ENCODE measurements around the gene POLR2L. TPM values are rescaled to one million over a fixed set of nuclear protein-coding genes. Genes with fewer than 3 reads are reported as not detected.

Gene POLR2L
- total and polyA plus RNA-seq, 7 donors, result 34.9 to 198 (median 75.3) TPM

- intact Hi-C loops (cut with DNase I), result no loop called here
- no peak for DNase-seq
- no peak for TF ChIP-seq POLR2AphosphoS5 (IDR thresholded peaks at IDR 0.05)
- no peak for TF ChIP-seq CTCF (IDR thresholded peaks at IDR 0.05)
- TF ChIP-seq EP300 (IDR thresholded peaks at IDR 0.05), result no peak
- no peak for TF ChIP-seq POLR2A (IDR thresholded peaks at IDR 0.05)
- H3K27me3 ChIP-seq, result no peaks in the 10 kb centered on the region
- WGBS, 2 donors, result 90 to 94% methylated on average over 6 of the region's 6 CpGs
- H3K9me3 ChIP-seq, result no peaks in the 10 kb centered on the region
- peaks cover 0 to 26% (median 24%) of the 10 kb centered on the region in 4 donors for H3K4me1 ChIP-seq
- H3K27ac ChIP-seq, result no peak overlapping the region
- H3K4me3 ChIP-seq, result no peak overlapping the region
- peaks cover 22 to 39% (median 24%) of the 10 kb centered on the region in 4 donors for H3K36me3 ChIP-seq
Measured at GRCh38 chr11:813072-813455, 29.3 kb downstream of the POLR2L start.

- TF ChIP-seq POLR2A (IDR thresholded peaks at IDR 0.05) (no peak), POLR2AphosphoS5 (IDR thresholded peaks at IDR 0.05) (no peak), CTCF (IDR thresholded peaks at IDR 0.05) (no peak), EP300 (IDR thresholded peaks at IDR 0.05) (no peak)
- H3K4me1 ChIP-seq, result peaks cover 0 to 28% (median 26%) of the 10 kb centered on the region in 4 donors
- no peak overlapping the region for H3K27ac ChIP-seq
Measured at GRCh38 chr11:812390-812789, 29.9 kb downstream of the POLR2L start.

GRCh38 chr11:811446-812245 lies 30.7 kb downstream of the POLR2L start:
- intact Hi-C loops (cut with DNase I), result no loop called here
- peaks cover 22 to 39% (median 24%) of the 10 kb centered on the region in 4 donors for H3K36me3 ChIP-seq
- TF ChIP-seq POLR2AphosphoS5 (IDR thresholded peaks at IDR 0.05) (no peak), CTCF (IDR thresholded peaks at IDR 0.05) (no peak), EP300 (IDR thresholded peaks at IDR 0.05) (no peak), POLR2A (IDR thresholded peaks at IDR 0.05) (no peak)

More at GRCh38 chr11:812390-812789, 29.9 kb downstream of the POLR2L start:
- intact Hi-C loops (cut with DNase I), result no loop called here
- 76 to 82% methylated on average over 3 of the region's 3 CpGs for WGBS, 2 donors
- DNase-seq, result no peak
- peaks cover 22 to 39% (median 24%) of the 10 kb centered on the region in 4 donors for H3K36me3 ChIP-seq
- H3K27me3 ChIP-seq, result no peaks in the 10 kb centered on the region
- no peaks in the 10 kb centered on the region for H3K9me3 ChIP-seq
- H3K4me3 ChIP-seq, result no peak overlapping the region

GRCh38 chr11:810040-810567 lies 32.2 kb downstream of the POLR2L start:
- 0% methylated on average over 55 of the region's 55 CpGs for WGBS, 2 donors
- intact Hi-C loops (cut with DNase I), result no loop called here
- Histone ChIP-seq H3K36me3 (peaks cover 22 to 39% (median 24%) of the 10 kb centered on the region in 4 donors), H3K4me1 (peaks cover 0 to 34% (median 29%) of the 10 kb centered on the region in 4 donors), H3K27me3 (no peaks in the 10 kb centered on the region), H3K4me3 (peak overlapping the region; percentile 73 to 99 (median 93)), H3K9me3 (no peaks in the 10 kb centered on the region), H3K27ac (peak overlapping the region; percentile 91 to 97 (median 94))
- TF ChIP-seq CTCF (IDR thresholded peaks at IDR 0.05), result no peak
- no peak for TF ChIP-seq EP300 (IDR thresholded peaks at IDR 0.05)
- no peak for TF ChIP-seq POLR2AphosphoS5 (IDR thresholded peaks at IDR 0.05)
- TF ChIP-seq POLR2A (IDR thresholded peaks at IDR 0.05), result peak in 1 of 2 donors; percentile 61
- DNase-seq, result no peak

More at GRCh38 chr11:811446-812245, 30.7 kb downstream of the POLR2L start:
- Histone ChIP-seq H3K9me3 (no peaks in the 10 kb centered on the region), H3K4me1 (peaks cover 0 to 28% (median 26%) of the 10 kb centered on the region in 4 donors), H3K4me3 (no peak overlapping the region), H3K27ac (peak overlapping the region in 2 of 4 donors; percentile 93 to 97), H3K27me3 (no peaks in the 10 kb centered on the region)
- 67 to 71% methylated on average over 14 of the region's 14 CpGs for WGBS, 2 donors
- DNase-seq, result no peak
